CD4-positive, alpha-beta T cell treated with Interferon alpha-2 for 1 hour (primary cell): Measurements from ENCODE around the gene SERPIND1.

ENCODE experiments used
- DNase-seq, 2 donors: peaks; one replicate each; pipeline ENCODE4 v3.0.0-alpha.2; 2020 to 2022

Gene SERPIND1

DNA sequence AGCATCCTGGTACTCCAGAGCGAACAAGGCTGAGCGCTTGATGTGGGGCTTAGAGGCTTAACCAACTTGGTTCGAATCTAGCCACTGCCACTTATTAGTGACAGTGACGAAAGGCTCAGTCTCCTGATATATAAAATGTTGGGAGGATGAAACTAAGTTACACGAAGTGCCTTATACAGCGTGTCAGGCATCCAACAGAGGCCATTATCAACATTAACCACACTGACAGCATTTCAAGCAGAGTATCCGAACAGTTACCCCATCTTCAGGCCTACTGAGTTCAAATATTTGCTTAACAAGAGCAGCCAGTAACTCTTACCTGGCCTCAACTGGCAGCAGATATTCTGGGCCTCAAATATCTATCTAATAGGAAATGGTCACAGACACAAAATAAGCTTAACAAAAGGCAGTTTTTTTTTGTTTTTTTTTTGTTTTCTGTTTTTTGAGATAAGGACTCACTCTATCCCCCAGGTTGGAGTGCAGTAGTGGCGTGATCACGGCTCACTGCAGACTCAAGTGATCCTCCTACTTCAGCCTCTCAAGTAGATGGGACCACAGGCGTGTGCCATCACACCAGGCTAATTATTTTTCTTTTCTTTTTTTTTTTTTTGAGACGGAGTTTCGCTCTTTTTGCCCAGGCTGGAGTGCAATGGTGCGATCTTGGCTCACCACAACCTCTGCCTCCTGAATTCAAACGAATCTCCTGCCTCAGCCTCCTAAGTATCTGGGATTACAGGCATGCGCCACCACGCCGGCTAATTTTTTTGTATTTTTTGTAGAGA is 2.9 kb downstream of the SERPIND1 start:
- DNase-seq: no peak

DNA sequence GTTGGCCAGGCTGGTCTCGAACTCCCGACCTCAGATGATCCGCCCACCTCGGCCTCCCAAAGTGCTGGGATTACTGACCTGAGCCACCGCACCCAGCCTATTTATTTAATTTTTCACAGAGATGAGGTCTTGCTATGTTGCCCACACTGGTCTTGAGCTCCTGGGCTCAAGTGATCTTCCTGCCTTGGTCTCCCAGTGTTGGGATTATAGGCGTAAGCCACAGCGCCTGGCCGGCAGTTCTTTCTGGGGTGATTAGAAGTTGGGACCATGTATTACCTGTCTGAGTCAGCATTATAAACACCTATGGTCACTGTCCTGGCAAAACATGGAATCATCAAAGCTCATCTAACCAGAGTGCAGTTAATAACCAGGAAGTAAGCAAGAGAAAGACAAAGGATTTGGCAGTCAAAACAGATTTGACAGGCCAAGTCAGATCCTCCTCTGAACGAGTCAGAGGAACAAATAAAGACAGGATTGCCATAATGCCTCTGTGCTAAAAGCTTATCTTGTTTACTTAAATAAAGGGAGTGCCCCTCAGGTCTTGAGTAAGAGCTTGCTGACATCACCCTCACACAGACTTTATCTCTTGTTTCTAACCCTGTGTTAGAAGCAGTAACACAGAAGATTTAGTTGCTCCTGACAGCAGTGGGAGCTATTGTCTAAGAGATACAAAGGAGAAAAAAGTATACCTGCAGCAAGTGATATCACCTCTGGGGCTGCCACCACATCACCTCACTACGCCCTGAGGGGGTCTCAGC is 3.7 kb downstream of the SERPIND1 start:
- no peak for DNase-seq

DNA sequence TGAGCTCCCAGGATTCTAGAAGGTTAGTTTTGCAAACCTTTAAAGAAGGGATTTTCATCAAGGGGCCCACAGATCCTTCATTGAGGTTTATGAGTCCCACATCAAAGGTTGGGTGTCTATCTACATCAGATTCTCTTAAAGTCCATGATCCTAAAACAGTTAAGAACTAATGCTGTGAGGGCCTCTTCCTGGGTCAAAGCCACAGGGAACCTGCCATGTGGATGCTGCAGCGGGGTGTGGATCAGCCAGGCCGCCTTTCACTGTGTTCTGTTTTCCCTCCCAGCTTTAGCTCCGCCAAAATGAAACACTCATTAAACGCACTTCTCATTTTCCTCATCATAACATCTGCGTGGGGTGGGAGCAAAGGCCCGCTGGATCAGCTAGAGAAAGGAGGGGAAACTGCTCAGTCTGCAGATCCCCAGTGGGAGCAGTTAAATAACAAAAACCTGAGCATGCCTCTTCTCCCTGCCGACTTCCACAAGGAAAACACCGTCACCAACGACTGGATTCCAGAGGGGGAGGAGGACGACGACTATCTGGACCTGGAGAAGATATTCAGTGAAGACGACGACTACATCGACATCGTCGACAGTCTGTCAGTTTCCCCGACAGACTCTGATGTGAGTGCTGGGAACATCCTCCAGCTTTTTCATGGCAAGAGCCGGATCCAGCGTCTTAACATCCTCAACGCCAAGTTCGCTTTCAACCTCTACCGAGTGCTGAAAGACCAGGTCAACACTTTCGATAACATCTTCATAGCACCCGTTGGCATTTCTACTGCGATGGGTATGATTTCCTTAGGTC is 5.3 kb downstream of the SERPIND1 start:
- DNase-seq: no peak

DNA sequence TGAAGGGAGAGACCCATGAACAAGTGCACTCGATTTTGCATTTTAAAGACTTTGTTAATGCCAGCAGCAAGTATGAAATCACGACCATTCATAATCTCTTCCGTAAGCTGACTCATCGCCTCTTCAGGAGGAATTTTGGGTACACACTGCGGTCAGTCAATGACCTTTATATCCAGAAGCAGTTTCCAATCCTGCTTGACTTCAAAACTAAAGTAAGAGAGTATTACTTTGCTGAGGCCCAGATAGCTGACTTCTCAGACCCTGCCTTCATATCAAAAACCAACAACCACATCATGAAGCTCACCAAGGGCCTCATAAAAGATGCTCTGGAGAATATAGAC is 5.9 kb downstream of the SERPIND1 start:
- no peak for DNase-seq

DNA sequence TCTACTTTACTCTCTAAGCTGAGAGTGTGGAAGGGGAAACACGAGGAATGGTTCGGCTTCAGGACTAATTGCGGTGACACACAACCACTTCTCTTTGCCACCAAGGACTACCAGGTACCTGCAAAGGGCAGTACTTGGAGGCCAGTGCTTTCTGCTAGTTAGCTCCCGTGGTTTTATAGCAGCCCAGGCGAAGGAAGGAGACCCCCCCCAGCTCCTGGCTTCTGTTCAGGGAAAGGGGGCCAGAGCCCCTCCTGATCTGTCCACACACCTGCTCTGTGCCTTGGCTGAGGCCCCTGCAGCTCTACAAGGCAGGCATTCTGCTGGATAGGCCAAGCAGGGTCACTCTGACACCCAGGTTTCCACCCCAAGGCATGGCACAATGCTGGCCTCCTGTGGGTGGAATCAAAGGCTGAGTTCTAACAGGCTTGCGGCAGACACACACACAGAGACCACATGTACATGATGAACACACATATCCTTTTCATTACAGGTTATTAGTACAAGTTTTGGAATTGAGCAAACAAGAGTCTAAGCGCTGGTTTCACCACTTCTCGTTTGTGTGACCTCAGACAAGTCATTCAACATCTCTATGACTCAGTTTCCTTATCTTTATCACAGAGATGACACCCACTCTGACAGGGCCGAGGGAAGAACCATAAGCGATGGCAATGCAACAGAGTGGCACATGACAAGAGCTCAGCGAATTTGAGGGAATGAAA is 7.5 kb downstream of the SERPIND1 start:
- no peak for DNase-seq

DNA sequence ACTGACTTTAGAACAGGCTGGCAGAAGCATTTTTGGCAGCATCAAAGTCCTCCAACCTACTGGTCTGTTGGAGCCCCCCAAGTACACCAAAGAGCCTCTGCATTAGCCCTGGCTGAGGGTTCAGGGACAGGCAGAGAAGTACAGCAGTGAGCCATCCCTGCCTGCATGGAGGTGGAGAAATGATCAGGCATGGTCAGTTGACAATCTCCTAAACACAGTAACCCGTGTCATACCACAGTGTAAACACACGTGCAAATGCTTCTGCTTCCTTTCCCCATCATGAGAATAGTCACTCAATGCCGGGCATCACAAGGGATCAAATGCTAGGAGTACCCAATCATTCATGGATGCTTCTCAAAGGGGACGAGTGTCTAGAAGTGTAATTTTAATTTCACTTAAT is 8.2 kb downstream of the SERPIND1 start:
- DNase-seq: no peak

DNA sequence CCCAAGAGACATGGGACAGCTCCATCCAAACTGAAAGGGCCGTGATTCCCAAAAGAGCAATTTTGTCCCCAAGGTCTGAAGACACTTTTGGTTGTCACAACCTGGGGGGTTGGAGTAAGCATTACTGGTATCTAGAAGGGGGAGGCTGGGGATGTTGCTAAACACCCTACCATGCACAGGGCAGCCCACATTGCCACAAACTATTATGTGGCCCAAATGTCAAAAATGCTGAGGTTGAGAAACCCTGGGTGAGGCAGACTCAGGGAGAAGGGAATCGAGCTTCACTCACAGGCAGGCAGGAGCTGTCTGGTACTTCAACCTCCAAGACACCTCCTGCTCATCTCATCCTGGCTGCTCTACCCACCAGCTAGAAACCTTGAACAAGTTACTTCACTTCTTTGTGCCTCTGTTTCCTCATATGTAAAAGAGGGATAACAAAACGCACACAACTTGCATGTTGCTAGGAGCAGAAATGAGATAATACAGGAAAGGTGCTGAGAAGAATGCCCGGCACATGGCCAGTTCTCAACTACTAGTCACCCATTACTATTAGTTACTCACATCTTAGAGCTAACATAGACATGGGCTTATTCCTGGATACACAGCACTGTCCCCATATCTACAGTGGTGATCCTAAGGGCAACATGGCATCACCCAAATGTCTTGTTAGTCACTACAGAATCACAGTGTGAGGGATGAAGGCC is 8.8 kb downstream of the SERPIND1 start:
- no peak for DNase-seq

DNA sequence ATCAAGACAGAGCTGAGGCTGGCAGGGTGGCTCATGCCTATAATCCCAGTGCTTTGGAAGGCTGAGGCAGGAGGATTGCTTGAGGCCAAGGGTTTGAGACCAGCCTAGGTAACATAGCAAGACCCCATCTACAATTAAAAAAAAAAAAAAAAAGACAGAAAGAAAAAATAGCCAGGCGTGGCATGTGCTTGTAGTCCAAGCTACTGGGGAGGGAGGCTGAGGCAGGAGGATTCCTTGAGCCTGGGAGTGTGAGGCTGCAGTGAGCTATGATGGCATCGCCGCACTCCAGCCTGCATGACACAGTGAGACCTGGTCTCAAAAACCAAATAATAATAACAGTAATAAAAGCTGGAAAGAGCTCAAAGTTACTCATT is 9.4 kb downstream of the SERPIND1 start:
- DNase-seq: no peak

DNA sequence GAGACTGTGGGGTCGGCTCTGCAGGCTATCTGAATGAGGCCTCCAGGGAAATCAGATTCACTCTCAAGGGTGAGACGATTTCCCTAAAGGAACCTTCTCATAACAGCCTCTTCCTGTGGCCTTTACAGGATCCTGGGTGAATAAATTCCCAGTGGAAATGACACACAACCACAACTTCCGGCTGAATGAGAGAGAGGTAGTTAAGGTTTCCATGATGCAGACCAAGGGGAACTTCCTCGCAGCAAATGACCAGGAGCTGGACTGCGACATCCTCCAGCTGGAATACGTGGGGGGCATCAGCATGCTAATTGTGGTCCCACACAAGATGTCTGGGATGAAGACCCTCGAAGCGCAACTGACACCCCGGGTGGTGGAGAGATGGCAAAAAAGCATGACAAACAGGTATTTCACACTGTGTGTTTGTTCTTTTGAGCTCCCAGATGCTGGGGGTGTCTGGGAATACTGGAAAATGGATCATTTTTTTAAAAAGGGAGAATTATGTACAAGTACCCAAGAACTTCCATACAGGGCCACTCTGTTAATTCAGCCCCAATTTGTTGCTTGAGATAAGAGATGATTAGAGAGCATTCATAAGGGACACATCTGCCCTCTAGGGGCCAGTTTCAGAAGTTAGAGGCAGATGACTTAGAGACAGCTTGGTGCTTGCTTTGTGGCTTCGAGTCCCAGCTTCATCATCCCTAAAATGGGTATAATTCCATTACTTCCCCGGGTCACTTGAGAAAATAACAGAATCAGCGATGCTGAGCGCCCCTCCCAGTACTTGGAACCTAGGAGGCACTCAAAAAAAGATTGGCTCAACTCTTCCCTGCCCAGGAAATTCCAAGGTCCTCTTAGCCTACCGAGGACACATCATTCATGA is 10.2 kb downstream of the SERPIND1 start:
- DNase-seq: peak; percentile 30 to 61

DNA sequence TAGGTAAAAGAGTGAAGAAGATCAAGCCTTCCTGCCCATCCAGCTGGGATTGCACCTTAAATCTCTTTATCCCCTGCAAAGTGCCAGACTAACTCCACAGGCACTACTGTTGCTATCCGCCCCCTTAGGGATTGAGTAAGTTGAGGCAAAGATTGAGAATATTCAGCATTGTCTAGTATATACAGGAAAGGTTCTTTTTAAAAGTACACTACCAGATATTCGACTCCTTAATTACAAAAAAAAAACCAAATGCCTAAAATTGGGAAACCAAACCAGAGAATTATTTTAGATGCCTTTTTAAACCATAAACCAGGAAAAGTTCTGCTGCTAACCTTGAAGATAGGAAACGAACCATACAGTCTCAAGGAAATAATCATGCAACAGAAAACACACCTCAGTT is 11.5 kb downstream of the SERPIND1 start:
- DNase-seq: no peak

DNA sequence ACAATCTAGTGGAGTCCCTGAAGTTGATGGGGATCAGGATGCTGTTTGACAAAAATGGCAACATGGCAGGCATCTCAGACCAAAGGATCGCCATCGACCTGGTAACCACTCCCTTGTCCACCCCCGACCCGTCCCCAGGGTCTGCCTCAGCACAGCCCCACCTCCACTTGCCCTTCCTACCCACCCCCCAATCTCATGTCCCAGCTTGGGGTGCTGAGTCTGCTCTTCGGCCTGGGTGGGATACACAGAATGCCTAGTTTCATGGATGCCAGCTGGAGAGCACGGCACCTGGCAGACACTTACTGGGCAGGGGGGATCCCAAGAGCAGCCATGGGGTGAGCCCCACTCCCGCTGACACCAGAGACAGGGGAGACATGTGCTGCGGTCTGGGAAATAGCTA is 12.1 kb downstream of the SERPIND1 start:
- DNase-seq: no peak

DNA sequence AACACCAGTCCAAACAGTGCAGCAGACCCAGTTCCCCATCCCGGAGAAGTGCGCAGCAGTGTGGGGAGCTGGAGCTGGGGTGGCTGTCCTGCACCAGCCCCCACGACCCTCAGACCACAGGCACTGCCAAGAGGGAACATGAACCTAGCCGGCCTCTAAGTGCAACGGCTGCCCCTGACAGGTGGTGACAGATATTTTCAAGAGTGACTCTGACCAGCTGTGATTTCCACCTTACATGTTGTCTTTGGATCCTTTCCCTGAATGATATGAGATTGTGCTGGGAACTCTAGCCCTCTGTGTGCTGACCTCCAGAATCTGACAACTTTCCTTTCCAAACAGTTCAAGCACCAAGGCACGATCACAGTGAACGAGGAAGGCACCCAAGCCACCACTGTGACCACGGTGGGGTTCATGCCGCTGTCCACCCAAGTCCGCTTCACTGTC is 12.6 kb downstream of the SERPIND1 start:
- DNase-seq: no peak

DNA sequence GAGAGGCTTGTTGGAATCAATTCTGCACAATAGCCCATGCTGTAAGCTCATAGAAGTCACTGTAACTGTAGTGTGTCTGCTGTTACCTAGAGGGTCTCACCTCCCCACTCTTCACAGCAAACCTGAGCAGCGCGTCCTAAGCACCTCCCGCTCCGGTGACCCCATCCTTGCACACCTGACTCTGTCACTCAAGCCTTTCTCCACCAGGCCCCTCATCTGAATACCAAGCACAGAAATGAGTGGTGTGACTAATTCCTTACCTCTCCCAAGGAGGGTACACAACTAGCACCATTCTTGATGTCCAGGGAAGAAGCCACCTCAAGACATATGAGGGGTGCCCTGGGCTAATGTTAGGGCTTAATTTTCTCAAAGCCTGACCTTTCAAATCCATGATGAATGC is 13.3 kb downstream of the SERPIND1 start:
- no peak for DNase-seq

DNA sequence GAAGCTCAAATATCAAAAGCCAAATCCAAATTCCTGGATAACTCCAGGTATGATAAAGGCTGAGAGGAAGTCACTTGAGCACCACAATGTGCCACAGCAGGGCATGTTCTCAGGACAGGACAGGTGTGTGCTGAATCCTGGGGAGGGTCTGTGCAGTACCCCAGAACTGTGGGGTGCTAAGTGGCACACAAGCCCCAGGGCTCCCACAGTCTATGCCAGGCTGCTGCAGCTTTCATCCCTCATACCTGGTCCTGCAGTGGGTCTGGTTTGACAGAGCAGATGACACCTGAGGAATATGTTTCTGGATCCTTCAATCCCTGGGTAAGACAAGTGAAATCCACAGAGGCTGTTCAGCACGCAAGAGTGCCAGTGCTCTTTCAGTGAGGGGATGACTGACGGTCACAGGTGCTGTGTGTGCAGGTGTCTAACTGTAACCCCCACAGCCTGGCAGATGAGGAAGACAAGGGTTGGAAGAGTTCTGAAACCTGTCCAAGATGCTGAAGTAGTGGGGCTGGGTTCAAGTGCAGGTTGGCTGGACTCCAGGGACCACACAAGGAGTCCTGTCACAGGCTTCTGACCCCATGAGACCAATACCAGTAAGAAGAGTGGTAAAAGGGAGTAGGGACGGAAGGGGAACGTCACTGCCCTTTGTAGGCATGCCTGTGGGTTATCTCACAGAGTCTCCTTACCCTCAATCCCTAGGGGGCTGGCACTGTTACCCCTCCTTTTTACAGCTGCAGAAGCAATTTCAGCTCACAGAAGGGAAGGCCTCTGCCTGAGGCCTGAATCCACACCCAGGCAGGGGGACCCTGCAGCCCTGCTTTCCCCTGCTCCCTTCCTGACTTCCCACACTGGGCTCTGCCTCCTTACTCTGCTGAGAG is 14.1 kb downstream of the SERPIND1 start:
- DNase-seq: no peak

DNA sequence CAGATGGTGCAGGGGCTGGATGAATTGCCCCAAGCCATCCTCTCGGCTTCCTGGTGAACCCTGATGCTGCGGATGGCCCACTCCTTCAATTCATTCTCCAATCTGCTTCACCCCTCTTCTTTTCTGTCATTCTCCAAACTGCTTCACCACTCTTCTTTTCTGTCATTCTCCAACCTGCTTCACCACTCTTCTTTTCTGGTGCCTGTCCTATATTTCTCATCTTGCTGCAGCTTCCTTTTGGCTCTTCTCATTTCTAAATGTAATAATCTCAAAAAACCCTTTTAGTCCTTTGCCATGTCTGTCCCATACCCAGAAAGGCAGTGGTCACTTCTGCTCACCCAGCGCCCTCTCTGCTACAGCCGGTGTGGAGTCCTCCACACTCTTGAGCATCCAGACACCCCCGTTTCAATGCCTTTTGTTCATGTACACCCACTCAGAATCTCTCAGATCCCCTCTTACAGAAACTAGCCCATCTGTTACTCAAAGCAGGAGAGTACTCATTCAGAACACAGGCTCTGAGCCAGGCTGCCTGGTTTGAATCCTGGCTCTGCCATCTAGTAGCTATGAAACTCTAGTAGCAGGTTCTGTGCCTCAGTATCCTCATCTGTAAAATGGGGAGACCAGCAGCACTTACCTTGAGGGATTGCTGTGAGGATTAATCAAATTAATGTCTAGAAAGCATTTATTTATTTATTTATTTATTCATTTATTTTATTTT is 14.9 kb downstream of the SERPIND1 start:
- DNase-seq: no peak

DNA sequence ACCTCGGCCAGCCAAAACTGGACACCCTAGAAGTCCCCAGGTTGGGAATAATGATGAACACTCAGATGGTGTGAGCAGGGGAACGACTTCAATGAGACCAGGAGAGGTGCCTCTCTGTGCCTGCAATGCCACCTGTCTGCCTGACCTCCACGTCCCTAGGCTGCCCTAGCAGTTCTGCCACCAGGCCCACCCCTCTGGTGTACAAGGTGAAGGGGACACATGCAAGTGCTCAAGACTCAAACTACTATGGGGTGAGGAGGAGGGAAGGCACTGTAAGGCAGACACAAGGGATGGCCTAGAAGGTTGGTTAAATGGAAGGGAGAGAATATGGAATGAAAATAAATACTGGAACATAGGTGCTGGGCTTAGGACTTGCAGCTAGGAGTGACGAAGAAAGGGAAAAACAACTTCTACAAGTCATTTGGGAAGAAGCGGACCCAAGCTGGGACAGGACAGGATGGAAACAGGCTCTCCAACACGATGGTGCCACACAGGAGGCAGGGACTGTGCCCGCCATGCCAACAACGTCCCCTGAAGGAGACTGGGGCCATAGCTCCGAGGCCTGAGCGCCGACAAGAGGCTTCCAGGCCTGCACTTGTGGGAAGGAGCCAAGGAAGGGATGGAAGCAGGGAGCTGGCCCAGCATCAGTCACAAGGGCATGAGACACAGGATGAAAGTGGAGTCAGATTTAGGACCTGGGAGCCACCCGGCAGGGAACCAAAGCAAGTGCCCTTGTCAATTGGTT is 18.5 kb downstream of the SERPIND1 start:
- no peak for DNase-seq

DNA sequence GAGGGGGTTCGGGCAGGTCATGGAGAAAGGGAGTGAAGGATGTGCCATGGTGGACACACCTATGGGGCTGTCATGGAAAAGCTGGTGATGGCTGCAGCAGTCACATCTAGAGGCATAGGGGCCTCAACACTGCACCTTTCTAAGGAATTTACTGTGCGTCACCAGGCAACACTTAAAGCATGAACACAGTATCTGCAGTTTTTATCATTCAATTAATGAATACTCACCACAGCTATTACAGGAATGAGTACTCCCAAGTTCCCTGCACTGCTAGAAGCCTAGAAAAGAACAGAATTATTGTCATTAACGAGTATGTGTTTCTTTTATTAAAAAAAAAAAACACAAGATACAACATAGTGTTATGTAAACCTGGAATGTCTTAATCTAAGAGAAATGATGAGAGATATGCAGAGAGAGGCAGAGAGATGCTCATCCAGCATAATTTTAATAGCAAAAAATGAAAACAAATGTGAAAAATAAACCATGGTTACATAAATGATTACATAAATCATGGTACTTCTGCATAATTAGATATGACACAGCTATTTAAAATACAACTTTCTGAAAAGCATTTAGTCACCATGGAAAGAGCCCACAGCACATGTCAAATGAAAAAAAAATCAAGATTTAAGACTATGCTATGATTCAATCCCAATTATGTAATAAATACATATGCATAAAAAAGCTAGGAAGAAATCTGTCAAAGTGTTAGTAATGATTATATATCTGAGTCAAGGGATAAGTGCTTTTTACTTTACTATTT is 19.2 kb downstream of the SERPIND1 start:
- no peak for DNase-seq
